CD14-positive monocyte (primary cell): ENCODE measurements around the gene MAVS. TPM values are rescaled to one million over a fixed set of nuclear protein-coding genes. Genes with fewer than 3 reads are reported as not detected.

ENCODE experiments used
- DNase-seq, 3 donors: peaks; one replicate each; pipeline ENCODE4 v3.0.0-alpha.2; 2011 to 2022
- H2AFZ ChIP-seq: 2 replicates; pipeline ENCODE4 v1.6.0; 2012; ENCODE audit warnings: mild to moderate bottlenecking, low read depth, low read length, inconsistent platforms; ENCODE audit not compliant: insufficient read depth, poor library complexity, severe bottlenecking
- H3K27ac ChIP-seq, 2 donors: 1 replicate in 1 of 2; 2 replicates in 1 of 2; pipeline ENCODE4 v1.5.1; 2012 to 2013; ENCODE audit warnings: low read length in 2 of 2, control low read depth in 1 of 2, inconsistent platforms in 1 of 2, low read depth in 1 of 2, mild to moderate bottlenecking in 1 of 2
- H3K27me3 ChIP-seq, 2 donors: one replicate each; pipeline versions ENCODE4 v1.6.0 to v1.6.1; 2011 to 2013; ENCODE audit warnings: low read length in 2 of 2; ENCODE audit not compliant: control insufficient read depth in 2 of 2, insufficient read depth in 2 of 2
- H3K36me3 ChIP-seq, 2 donors: replicated peaks in 1 of 2; 1 replicate in 1 of 2; 2 replicates in 1 of 2; pipeline versions ENCODE4 v1.5.1 to v1.6.1; 2012 to 2013; ENCODE audit warnings: low read length in 2 of 2, control low read depth in 1 of 2, inconsistent platforms in 1 of 2, mild to moderate bottlenecking in 1 of 2; ENCODE audit not compliant: insufficient read depth in 2 of 2, control insufficient read depth in 1 of 2
- H3K4me1 ChIP-seq, 2 donors: 1 replicate in 1 of 2; 2 replicates in 1 of 2; pipeline versions ENCODE4 v1.5.1 to v1.6.1; 2012 to 2013; ENCODE audit warnings: low read length in 2 of 2, control low read depth in 1 of 2, inconsistent platforms in 1 of 2, mild to moderate bottlenecking in 1 of 2, moderate library complexity in 1 of 2; ENCODE audit not compliant: insufficient read depth in 2 of 2, control insufficient read depth in 1 of 2
- H3K4me2 ChIP-seq: replicated peaks from 2 replicates; pipeline ENCODE3; 2012; ENCODE audit warnings: low read length, moderate library complexity, mild to moderate bottlenecking; ENCODE audit not compliant: poor library complexity, severe bottlenecking; ENCODE audit errors: extremely low read depth
- H3K4me3 ChIP-seq, 3 experiments: fragments of 200-600 bp in 1 of 3; sonication (generic) in 1 of 3; replicated peaks in 1 of 3; 1 replicate in 2 of 3; 2 replicates in 1 of 3; pipeline ENCODE4 v1.5.1; 2011 to 2013; ENCODE audit warnings: low read length in 3 of 3, mild to moderate bottlenecking in 3 of 3, control low read depth in 2 of 3, low read depth in 2 of 3, inconsistent platforms in 1 of 3, moderate library complexity in 1 of 3
- H3K79me2 ChIP-seq: 2 replicates; pipeline ENCODE4 v1.6.0; 2012; ENCODE audit warnings: mild to moderate bottlenecking, control low read depth, inconsistent platforms, low read length, moderate library complexity; ENCODE audit not compliant: insufficient read depth
- H3K9ac ChIP-seq: 2 replicates; pipeline ENCODE4 v1.6.0; 2017; ENCODE audit warnings: low read length, mild to moderate bottlenecking; ENCODE audit not compliant: insufficient read depth, poor library complexity, severe bottlenecking
- H3K9me3 ChIP-seq, 2 donors: replicated peaks in 1 of 2; 1 replicate in 1 of 2; 2 replicates in 1 of 2; pipeline versions ENCODE4 v1.5.1 to v1.6.1; 2012 to 2013; ENCODE audit warnings: low read length in 2 of 2, control low read depth in 1 of 2; ENCODE audit not compliant: control insufficient read depth in 1 of 2, insufficient read depth in 1 of 2
- H4K20me1 ChIP-seq: 2 replicates; pipeline ENCODE4 v1.6.0; 2012; ENCODE audit warnings: mild to moderate bottlenecking, low read length, control low read depth, moderate library complexity; ENCODE audit not compliant: insufficient read depth
- H3K27ac Mint-ChIP-seq, 7 donors: one replicate each; pipeline ENCODE4 v1.8.0; 2020; ENCODE audit warnings: mild to moderate bottlenecking in 7 of 7, mixed read lengths in 7 of 7, moderate library complexity in 6 of 7, inconsistent platforms in 2 of 7
- H3K27me3 Mint-ChIP-seq, 3 donors: one replicate each; pipeline ENCODE4 v1.8.0; 2021 to 2022; ENCODE audit warnings: low read depth in 3 of 3, mild to moderate bottlenecking in 3 of 3, mixed read lengths in 3 of 3, moderate library complexity in 3 of 3, inconsistent platforms in 1 of 3
- H3K36me3 Mint-ChIP-seq, 2 donors: one replicate each; pipeline ENCODE4 v1.8.0; 2020; ENCODE audit warnings: mixed read lengths in 2 of 2, inconsistent platforms in 1 of 2, mild to moderate bottlenecking in 1 of 2
- H3K4me1 Mint-ChIP-seq: one replicate; pipeline ENCODE4 v1.8.0; 2020; ENCODE audit warnings: mild to moderate bottlenecking, mixed read lengths
- H3K4me3 Mint-ChIP-seq, 2 donors: one replicate each; pipeline ENCODE4 v1.8.0; 2020; ENCODE audit warnings: mild to moderate bottlenecking in 2 of 2, mixed read lengths in 2 of 2, moderate library complexity in 1 of 2
- H3K9me3 Mint-ChIP-seq, 7 donors: one replicate each; pipeline ENCODE4 v1.8.0; 2020 to 2022; ENCODE audit warnings: mixed read lengths in 7 of 7, mild to moderate bottlenecking in 6 of 7, moderate library complexity in 6 of 7, inconsistent platforms in 2 of 7
- WGBS: methylation state at CpG from one replicate; pipeline ENCODE4 v1.1.5; 2013; ENCODE audit warnings: missing lambda C conversion rate; ENCODE audit not compliant: insufficient coverage; 5-methylcytosine and 5-hydroxymethylcytosine counted together
- intact Hi-C, 2 donors: fragments of 100-400 bp; cut with micrococcal nuclease; formaldehyde crosslinking; loops; one replicate each; pipeline versions ENCODE4 v1.15.0 to v1.15.1; 2023
- polyA plus RNA-seq, 3 donors: library from polyadenylated mRNA; depleted of rRNA in 1 of 3; unstranded in 2 of 3; stranded (reverse) in 1 of 3; fragments of 300-500 nt in 2 of 3; fragments of >200 nt in 1 of 3; fragmentation: Illumina TruSeq in 2 of 3; gene quantifications; 1 replicate in 2 of 3; 2 replicates in 1 of 3; pipeline ENCODE4 v1.2.3, GENCODE V29; 2012 to 2021
- TF ChIP-seq, protein P1 (sequence below): fragments of 200-600 bp; IDR thresholded peaks from one replicate; pipeline ENCODE4 v1.8.0; 2022; ENCODE audit warnings: antibody characterized with exemption, mild to moderate bottlenecking

Gene MAVS
- polyA plus RNA-seq, 3 donors: 1.8 to 16.6 (median 3.2) TPM

DNA sequence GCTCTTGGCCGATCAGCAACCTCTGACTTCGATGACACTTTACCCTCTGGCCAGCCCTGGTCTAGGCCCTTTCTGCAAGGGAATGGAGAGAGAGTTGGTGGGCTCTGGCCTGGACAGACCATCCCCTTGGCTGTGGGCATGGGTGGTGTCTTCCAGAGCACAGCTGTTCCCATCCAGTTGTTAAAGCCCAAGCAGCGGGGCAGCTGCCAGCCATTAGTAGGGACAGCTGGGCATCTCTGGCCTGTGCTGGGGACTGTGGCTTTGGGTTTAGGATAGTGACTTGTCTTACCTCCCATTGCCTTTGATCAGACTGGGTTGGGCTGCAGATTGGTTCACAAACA lies 47.8 kb upstream of the MAVS start:
- Histone ChIP-seq H3K4me3 (no peak overlapping the region), H3K4me1 (peaks cover 45 to 65% of the 10 kb centered on the region in 2 donors), H3K9ac (no peak overlapping the region), H4K20me1 (peaks cover 5% of the 10 kb centered on the region), H3K4me2 (no peak overlapping the region), H3K27me3 (no peaks in the 10 kb centered on the region), H3K9me3 (no peaks in the 10 kb centered on the region), H2AFZ (no peak overlapping the region), H3K36me3 (peaks cover 10 to 49% of the 10 kb centered on the region in 2 donors), H3K27ac (no peak overlapping the region), H3K79me2 (peaks cover 45% of the 10 kb centered on the region)
- peaks cover 29 to 42% of the 10 kb centered on the region in 2 donors for H3K36me3 Mint-ChIP-seq
- peaks cover 0 to 4% (median 0%) of the 10 kb centered on the region in 3 donors for H3K27me3 Mint-ChIP-seq
- 100% methylated on average over 3 of the region's 3 CpGs for WGBS
- DNase-seq: peak in 1 of 3 donors; percentile 1
- H3K4me3 Mint-ChIP-seq: no peak overlapping the region
- intact Hi-C loops: no loop called here
- H3K4me1 Mint-ChIP-seq: peaks cover 54% of the 10 kb centered on the region
- no peaks in the 10 kb centered on the region for H3K9me3 Mint-ChIP-seq
- H3K27ac Mint-ChIP-seq: no peak overlapping the region
- TF ChIP-seq, protein P1, sequence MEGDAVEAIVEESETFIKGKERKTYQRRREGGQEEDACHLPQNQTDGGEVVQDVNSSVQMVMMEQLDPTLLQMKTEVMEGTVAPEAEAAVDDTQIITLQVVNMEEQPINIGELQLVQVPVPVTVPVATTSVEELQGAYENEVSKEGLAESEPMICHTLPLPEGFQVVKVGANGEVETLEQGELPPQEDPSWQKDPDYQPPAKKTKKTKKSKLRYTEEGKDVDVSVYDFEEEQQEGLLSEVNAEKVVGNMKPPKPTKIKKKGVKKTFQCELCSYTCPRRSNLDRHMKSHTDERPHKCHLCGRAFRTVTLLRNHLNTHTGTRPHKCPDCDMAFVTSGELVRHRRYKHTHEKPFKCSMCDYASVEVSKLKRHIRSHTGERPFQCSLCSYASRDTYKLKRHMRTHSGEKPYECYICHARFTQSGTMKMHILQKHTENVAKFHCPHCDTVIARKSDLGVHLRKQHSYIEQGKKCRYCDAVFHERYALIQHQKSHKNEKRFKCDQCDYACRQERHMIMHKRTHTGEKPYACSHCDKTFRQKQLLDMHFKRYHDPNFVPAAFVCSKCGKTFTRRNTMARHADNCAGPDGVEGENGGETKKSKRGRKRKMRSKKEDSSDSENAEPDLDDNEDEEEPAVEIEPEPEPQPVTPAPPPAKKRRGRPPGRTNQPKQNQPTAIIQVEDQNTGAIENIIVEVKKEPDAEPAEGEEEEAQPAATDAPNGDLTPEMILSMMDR: no peak

GRCh38 chr20:3800256-3800877 lies 46.3 kb upstream of the MAVS start:
- Histone ChIP-seq H3K79me2 (peaks cover 45% of the 10 kb centered on the region), H3K27ac (no peak overlapping the region), H3K27me3 (no peaks in the 10 kb centered on the region), H2AFZ (no peak overlapping the region), H3K36me3 (peaks cover 10 to 58% of the 10 kb centered on the region in 2 donors), H3K9me3 (no peaks in the 10 kb centered on the region), H3K4me3 (no peak overlapping the region), H4K20me1 (peaks cover 5% of the 10 kb centered on the region), H3K9ac (no peak overlapping the region), H3K4me2 (no peak overlapping the region), H3K4me1 (peaks cover 57 to 76% of the 10 kb centered on the region in 2 donors)
- Mint-ChIP-seq H3K9me3 (no peaks in the 10 kb centered on the region), H3K27ac (no peak overlapping the region), H3K4me3 (no peak overlapping the region), H3K4me1 (peaks cover 65% of the 10 kb centered on the region), H3K27me3 (peaks cover 0 to 4% (median 0%) of the 10 kb centered on the region in 3 donors), H3K36me3 (peaks cover 35 to 48% of the 10 kb centered on the region in 2 donors)
- intact Hi-C loops: no loop called here
- WGBS: 98% methylated on average over 15 of the region's 18 CpGs
- no peak for DNase-seq
- TF ChIP-seq, protein P1: no peak
